ENCODE data around the gene BOC.
"Not testable (repeated sequence)": the region's sequence is repeated elsewhere in the genome, so short reads cannot be mapped to it uniquely, and the experiment has no call there.

Gene BOC

DNA sequence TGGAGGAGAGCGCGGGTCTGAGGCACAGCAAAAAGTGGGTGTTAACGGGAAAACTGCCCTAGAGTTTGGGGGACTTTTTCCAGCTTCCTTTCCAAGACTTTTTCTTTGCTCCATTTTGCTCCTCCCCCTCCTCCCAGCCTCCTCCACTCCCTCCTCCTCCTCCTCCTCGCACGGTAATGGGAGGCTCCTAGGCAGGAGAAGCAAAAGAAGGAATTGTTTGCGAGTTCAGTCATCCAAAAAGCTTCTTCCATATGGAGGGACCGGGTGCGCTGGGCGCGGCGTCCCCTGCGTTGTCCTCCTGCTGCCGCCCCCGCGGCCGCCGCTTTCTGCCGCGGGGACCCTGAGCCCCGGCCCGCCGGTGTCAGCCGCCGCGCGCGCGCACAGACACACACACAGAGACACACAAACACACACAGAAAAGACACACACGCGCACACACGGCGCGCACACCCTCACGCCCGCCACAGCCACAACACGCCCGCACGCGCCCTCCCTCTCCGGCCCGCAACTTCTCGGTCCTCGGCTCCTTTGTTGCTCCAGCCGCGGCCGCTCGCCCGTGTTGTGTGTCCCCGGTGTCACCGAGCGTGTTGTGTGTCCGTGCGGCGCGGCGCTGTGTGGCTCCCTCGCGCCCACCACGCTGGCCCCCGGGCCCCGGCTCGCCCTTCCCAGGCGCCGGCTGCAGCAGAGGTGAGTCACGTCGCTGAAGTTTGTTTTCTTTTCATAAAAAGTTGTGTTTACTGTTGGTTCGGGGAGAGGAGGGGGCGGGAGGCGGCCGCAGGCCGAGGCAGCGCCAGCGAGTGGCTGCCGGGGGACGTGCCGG lies at the start of gene BOC:
Gene BOC (plus strand): TSS at position 228 of the 820 bp plus-strand sequence. CDS start 38,246 bp downstream, outside the sequence.
- DNase-seq (ENCODE audit: extremely low read depth in 1 of 2, low read depth in 1 of 2) = no peak

GRCh38 chr3:113161661-113162060 lies 49.7 kb upstream of the BOC start:
- DNase-seq (ENCODE audit: extremely low read depth in 1 of 2, low read depth in 1 of 2) = no peak

DNA sequence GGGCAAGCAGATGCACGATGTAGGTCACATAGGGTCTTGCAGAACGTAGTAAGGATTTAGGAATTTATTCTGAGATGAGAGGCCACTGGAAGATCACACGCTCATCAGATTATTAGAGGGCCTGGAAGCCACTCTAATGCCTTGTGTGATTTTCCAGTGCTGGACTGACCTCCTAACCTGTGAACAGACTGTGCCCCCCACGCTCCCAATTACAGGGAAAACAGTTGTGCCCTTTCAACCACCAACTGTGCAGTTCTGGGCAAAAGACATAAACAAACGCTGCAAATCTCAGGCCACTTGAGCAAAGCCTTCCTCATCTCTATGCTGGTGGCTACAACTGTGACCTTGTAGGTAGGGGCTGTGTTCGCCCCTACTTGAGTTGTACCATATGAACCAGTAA lies 48.2 kb upstream of the BOC start:
- DNase-seq (ENCODE audit: extremely low read depth in 1 of 2, low read depth in 1 of 2) = no peak

DNA sequence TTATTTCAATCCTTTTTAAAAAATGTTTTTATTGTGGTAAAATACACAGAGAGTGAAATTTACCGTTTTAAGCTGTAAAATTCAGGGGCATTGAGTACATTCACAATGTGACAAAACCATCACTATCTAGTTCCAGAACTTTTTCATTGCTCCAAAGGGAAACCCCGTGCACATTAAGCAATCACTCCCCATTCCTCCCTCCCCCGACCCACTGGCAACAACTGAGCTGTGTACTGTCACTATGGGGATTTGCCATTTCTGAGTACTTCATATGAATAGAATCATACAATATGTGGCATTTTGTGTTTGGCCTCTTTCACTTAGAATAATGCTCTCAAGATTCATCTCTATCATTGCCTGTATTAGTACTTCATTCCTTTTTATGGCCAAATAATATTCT lies 45.5 kb upstream of the BOC start:
- DNase-seq (ENCODE audit: extremely low read depth in 1 of 2, low read depth in 1 of 2) = no peak

DNA sequence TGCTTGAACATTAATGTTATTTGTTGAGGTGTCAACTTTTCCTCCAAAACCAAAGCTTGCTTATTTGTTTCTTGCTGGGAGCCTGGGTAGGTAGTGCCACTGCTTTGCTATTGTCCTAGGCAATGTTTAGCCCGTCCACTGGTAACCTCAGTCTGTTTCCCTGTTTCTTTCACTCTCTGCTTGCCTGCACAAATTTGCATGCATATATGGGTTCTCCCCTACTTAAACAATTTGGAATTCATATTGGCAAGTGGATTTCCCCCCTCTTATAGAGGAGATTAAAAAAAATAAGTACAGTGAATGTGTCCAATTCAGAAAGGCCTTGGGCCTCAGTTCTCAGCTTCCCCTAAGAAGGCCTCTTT lies 45.0 kb upstream of the BOC start:
- DNase-seq (ENCODE audit: extremely low read depth in 1 of 2, low read depth in 1 of 2) = no peak

DNA sequence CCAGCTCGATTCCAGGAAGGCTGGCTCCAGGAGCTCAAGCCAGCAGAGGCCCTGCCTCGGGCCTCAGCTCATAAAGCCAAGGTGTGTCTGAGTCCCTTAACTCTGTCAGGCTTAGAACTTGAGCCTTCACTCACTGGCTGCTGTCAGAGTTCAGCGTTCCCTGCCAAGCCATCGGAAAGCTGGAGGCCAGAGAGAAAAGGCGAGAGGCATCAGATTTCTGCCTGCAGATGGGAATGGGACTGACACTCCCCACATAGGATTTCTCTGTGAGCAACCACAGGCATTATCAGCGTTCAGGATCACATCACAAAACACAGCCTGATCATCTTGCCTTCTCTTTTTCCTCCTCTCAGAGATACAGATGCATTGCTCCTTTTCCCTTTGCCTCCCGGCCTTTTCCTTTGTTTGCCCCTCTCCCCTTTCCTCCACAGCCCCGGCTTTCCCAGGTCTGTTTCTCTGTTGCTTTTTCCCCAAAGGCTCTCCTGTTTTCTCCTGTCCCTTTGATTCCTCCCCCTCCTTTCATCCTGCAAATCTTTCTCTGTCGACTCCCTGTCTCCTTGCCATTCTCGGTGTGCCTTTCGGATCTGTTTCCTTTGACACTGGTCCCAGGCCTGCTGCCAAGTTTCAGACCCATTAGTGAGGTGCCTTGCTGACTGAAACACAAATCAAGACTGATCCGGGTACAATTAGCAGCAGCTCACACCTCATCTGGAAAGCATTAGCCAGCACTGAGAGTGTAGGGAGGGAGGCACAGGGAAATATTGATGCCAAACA lies 44.5 kb upstream of the BOC start:
- DNase-seq (ENCODE audit: extremely low read depth in 1 of 2, low read depth in 1 of 2) = no peak

DNA sequence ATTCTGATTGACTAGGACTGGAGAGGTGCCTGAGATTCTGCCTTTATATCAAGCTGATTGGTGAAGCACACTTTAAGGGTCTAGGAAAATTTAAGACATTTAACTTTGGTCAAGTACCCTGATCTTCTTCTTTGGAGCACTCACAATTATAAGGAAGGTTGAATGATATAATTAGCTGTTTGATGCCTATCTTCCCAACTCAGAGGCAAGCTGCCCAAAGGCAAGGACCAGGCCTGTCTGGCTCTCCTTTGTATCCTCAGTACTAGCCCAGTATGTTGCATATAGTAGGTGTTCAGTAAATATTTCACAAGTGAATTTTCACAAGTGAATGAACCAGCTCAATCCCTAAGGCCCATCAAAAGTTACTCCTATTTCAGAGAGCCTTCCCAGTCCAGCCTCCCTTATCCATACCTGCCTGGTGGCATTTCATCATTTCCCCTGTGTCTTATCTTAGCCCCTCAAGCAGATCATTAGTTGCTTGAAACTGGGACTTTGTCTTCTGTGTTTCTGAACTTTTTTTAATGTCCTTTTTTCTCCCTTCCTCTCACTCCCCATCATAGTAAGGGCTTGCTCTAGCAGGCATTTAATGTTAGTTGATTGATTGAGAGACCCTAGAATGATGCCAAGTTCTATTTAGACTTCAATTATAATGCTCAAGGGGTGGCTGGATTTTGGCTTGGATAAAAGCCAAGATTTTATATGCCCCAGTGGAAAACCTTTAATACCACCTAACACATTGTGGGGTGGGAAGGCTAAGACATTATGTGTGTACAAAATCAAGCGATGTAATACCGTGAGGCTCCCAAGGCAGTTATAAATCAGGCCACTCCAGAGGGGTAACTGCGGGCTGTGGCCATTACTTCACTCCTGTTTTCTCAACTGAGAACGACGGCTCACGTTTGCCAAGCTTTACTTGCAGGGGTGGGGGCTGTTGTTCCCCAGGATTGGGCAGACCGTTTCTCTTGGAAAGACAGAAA lies 43.2 kb upstream of the BOC start:
- DNase-seq (ENCODE audit: extremely low read depth in 1 of 2, low read depth in 1 of 2) = no peak

- DNase-seq (ENCODE audit: extremely low read depth in 1 of 2, low read depth in 1 of 2) = no peak
Observed at GRCh38 chr3:113169891-113170452, 41.4 kb upstream of the BOC start.

- no peak for DNase-seq (ENCODE audit: extremely low read depth in 1 of 2, low read depth in 1 of 2)
Observed at GRCh38 chr3:113170771-113171170, 40.6 kb upstream of the BOC start.

- DNase-seq (ENCODE audit: extremely low read depth in 1 of 2, low read depth in 1 of 2) = not testable (repeated sequence)
Observed at GRCh38 chr3:113171675-113172300, 39.6 kb upstream of the BOC start.

DNA sequence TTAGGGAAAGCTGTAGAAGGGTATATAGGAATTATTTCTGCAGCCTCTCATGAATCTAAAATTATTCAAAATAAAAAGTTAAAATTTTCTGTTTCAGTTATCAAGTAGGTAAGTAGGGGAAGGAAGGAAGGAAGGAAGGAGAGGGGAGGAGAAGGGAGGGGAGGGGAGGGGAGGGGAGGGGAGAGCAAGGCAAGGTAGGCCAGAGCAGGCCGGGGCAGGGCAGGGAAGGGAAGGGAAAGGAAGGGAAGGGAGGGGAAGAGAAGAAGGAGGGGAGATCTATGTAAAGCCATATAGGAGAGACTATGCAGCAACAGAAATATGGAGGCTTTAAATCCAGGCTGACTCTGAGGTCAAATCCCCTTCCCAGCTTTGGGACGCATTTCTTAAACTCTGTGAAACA lies 38.3 kb upstream of the BOC start:
- DNase-seq (ENCODE audit: extremely low read depth in 1 of 2, low read depth in 1 of 2) = no peak

DNA sequence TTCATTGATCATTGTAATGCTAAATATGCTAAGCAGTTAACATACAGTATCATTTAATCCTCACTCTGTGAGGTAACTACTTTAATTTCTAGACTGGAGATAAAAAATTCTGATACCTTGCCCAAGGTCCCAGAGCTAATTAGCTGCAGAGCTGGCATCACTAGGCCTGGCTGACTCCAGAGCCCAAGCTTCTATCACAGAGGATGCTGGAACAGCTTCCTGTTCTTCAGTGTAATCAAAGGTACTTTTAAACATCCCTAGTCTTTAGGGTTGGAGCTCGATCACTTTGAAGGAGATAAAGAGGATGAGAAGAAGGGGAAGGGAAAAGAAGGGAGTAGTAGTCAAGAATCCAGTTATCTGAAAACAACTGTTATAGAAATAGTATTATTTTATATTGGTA lies 37.1 kb upstream of the BOC start:
- DNase-seq (ENCODE audit: extremely low read depth in 1 of 2, low read depth in 1 of 2) = no peak

DNA sequence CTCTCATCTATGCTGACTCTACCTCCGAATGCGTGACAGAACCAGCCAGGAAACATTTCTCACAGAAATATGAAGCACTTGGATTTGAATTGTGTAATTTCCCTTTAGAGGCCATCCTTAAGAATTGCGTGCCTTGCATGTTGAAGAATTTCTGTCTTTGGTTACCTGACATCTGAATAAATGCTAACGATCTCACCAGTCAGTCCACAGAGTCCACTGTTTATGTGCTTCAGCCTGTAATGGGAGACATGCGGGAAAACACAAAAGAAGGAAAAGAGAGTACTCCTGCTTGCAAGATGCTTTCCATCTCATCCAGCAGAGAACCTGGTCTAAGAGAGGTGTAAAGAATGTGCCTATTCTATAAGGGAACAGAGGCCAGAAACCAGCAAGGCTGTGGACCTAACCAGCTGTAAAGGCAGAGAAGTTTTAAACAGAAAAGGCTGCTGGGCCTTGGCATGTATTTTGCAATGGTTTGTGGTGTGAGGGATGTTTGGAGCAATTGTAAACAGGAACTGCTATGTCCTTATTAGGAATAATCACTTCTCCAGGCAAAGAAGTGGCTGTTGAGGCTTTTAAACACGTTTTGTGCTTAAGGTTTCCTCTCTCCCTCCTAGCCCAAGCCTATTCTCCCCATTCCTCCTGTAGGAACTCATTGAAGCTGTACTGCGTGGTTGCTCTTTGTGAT lies 36.4 kb upstream of the BOC start:
- no peak for DNase-seq (ENCODE audit: extremely low read depth in 1 of 2, low read depth in 1 of 2)

DNA sequence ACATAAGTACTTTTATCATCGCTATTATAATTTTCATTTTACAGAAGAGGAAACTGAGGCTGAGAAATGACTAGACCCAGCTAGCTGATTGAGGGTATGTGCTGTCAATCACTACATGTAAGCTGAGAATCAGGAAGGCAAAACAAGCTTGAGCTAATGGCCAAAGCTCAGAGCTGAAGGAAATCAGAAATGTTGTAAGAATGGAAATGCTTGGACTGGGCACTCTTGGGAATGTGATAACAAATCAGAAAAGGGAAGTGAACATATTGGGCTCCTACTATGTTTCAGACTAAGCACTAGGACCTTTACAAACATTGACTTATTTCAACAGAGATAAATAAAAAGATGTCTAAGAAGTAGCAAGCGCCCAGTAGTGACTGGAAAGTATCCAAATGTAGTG lies 33.8 kb upstream of the BOC start:
- DNase-seq (ENCODE audit: extremely low read depth in 1 of 2, low read depth in 1 of 2) = no peak

DNA sequence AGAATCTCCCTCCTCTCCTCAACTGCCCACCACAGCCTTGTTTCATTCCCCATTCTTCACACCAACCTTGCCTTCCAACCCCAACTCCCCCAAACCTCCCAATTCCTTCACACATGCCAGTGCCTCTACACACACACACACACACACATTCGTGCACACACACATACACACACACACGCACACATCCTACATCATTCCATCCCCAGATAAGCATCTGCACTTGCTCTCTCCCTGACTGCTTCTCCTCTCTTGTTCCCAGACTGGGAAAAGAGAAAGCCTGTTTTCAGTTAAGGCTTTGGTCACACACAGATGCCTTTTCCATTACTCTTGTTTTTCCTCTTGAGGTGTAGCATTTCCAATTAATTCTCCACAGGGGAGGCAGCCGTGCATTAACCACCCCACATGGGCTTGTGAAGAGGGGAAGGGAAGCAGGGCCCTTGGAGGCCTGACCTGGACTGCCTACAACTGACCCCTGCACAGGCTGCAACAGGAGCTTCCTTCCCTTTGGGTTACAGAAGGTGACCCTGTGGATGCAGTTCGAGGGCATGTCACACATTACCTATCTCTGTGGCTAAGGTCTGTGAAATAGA lies 32.0 kb upstream of the BOC start:
- DNase-seq (ENCODE audit: extremely low read depth in 1 of 2, low read depth in 1 of 2) = no peak

DNA sequence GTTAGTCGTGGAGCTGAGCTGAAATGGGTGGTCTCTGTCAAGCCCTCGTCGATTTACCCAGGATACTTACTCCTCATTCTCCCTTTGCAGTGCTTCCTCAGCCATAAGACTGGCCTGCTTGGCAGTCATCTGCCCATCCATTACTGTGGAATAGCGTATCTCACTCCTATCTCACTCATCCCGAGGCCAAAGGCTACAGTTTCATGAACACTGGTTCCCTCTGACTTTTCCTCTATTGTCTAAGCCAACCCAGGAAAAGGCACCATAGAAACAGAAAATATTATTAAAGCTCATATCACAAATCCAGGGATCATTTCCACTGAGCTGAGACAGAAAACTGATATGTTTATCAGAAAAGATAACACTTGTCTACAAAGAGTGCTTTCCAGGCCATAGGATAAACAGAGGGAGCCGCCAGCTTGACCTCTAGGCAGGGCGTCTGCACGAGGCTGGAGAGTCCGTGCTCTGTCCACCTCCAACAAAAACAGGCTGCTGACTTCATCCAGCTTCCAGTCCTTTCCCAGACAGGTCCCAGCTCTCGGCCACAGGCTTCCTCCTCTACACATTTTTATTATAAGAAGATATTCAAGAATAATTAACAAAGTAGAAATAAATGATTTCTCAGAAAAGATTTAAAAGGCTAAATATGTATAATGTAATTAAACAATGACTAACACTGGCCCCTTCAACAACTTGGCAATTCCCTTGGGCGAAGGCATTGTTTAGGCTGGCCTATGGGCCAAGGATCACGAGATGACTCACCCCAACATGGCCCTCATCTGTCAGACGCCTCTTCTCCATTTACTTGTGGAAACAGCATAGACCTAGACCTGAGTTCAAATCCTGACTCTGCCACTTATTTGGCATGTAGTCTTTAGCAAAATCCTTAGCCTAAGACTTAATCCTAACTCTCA lies 27.4 kb upstream of the BOC start:
- DNase-seq (ENCODE audit: extremely low read depth in 1 of 2, low read depth in 1 of 2) = no peak

- DNase-seq (ENCODE audit: extremely low read depth in 1 of 2, low read depth in 1 of 2) = no peak
Observed at GRCh38 chr3:113185194-113185835, 26.0 kb upstream of the BOC start.

GRCh38 chr3:113186566-113186965 lies 24.8 kb upstream of the BOC start:
- no peak for DNase-seq (ENCODE audit: extremely low read depth in 1 of 2, low read depth in 1 of 2)
